ENCODE results near the gene SLC7A9. TPM values are rescaled to one million over a fixed set of nuclear protein-coding genes. Genes with fewer than 3 reads are reported as not detected.

SLC7A9 gene
- total RNA-seq (1 to 10 TPM in 1 of 2 experiments, under 1 TPM in 1; 0.93 to 1.5 TPM), polyA plus RNA-seq (not detected), total RNA-seq (0 to 0.59 (median 0.28) reads per million in 6 experiments)

DNA sequence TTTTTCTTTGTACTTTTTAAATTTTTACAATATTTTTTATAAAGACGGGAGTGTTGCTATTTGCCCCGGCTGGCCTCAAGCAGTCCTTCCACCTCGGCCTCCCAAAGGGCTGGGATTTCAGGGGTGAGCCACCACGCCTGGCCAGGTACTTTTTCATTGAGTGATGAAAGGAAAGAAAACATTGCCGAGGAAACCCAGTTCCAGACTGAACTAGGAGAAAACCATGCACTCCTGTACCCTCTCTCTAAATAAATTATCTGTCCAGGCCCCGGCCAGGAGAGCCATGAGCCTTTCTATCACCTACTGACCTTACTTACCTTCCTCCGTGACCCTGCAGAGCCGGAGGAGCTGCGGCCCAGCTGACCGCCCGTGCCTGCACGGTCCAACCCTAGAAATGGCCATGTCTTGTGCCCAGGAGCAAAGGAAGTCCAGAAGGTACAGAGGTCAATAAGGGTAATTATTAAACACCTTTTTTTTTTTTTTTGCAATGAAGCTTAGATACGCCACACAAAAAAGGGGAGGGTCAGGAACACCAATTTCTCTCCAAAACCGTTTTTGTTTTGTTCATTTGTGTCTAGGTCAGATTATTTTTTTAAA, at the start of gene SLC7A9:
Gene SLC7A9, minus strand, starts transcription at position 399 of the 597 bp plus-strand sequence. CDS start 1,233 bp downstream, outside the sequence.
- Mint-ChIP-seq H3K4me3 (no peak within 1 kb of the TSS), H3K27me3 (no peaks in the 10 kb centered on the region), H3K27ac (peak within 1 kb of the TSS in 1 of 10 donors; percentile 65), H3K9me3 (no peaks in the 10 kb centered on the region), H3K36me3 (no peaks in the 10 kb centered on the region), H3K4me1 (no peaks in the 10 kb centered on the region)
- POLR2A ChIA-PET = no interaction called here
- DNase-seq = no peak
- ATAC-seq = no peak

DNA sequence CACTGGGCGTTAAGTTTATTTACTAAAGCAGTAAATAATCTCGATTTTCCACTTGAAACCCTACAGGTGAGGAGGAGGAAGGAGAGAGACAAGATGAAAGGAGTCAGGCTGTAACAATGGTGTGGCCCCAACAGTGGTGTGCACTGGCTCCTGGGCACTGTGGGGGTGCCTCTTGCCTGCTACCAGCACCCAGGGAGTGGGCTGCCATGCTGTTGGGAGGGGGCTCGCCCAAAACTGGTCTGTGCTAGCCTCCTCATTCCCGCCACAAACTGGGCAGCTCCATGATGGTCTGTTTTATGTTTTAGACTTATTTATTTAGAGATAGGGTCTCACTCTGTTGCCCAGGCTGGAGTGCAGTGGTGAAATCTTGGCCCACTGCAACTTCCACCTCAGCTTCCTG, 49.8 kb upstream of the SLC7A9 start:
- no peaks in the 10 kb centered on the region for H3K9me3 Mint-ChIP-seq
- DNase-seq (no peak), ATAC-seq (no peak)
- peak overlapping the region in 1 of 10 donors; percentile 66 for H3K27ac Mint-ChIP-seq
- H3K36me3 Mint-ChIP-seq = peaks cover 0 to 46% (median 12%) of the 10 kb centered on the region in 3 donors
- H3K27me3 Mint-ChIP-seq = no peaks in the 10 kb centered on the region
- no peak overlapping the region for H3K4me3 Mint-ChIP-seq
- POLR2A ChIA-PET = no interaction called here
- H3K4me1 Mint-ChIP-seq = peaks cover 0 to 4% (median 1%) of the 10 kb centered on the region in 4 donors

DNA sequence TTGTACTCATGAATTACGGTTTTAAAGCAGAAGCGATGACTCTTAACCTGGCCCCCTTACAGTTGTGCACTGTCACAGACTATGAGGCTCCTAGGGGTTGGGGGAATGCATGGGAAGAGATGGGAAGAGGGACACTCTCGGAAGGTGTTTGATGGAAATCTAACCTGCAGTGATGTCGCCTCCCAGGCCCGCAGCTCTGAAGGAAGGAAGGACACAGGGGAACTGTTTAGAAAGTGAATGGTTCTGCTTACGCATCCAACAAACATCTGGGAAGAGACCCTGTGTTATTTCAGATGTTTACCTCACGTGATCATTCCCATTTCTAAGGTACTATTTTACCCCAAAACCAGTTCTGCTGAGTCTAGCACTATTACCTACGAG, 48.0 kb upstream of the SLC7A9 start:
- POLR2A ChIA-PET = no interaction called here
- Mint-ChIP-seq H3K9me3 (no peaks in the 10 kb centered on the region), H3K4me3 (no peak overlapping the region), H3K27me3 (no peaks in the 10 kb centered on the region), H3K4me1 (peaks cover 0 to 4% (median 1%) of the 10 kb centered on the region in 4 donors), H3K36me3 (peaks cover 0 to 31% (median 9%) of the 10 kb centered on the region in 3 donors), H3K27ac (peak overlapping the region in 3 of 10 donors; percentile 8 to 65 (median 9))
- DNase-seq = no peak
- ATAC-seq = no peak

DNA sequence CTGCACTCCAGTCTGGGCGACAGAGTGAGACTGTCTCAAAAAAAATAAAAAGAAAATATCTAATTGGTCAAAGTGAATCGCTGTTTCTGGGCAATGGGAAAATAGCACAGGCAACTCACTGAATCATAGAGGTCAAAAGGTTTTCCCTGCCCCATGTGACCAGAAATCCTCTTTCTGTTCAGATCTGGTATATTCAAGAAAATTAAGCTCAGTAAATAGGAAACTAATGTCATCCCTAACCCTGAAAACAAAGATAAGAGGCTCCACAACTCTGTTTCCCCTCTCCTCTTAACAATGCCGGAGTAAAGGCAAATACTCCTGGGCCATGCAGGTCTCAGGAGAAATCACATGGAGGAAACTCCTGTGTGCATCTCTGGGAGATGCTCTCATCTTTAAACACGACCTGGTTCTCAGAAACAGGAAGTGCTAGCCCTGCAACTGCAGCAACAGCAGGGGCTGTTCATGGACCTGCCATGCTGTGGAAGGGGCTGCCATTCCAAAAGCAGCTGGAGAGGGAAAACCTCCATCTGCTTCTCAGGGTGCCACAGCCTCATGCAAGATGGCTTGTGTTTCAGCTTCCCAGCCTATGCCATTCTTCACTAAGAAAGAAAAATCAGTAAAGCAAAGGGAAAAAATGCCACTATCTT, 47.5 kb upstream of the SLC7A9 start:
- POLR2A ChIA-PET = no interaction called here
- Mint-ChIP-seq H3K4me3 (no peak overlapping the region), H3K9me3 (no peaks in the 10 kb centered on the region), H3K27me3 (no peaks in the 10 kb centered on the region), H3K36me3 (peaks cover 0 to 32% (median 12%) of the 10 kb centered on the region in 3 donors), H3K4me1 (peaks cover 0 to 4% (median 1%) of the 10 kb centered on the region in 4 donors), H3K27ac (peak overlapping the region in 3 of 10 donors; percentile 8 to 65 (median 9))
- ATAC-seq = no peak
- no peak for DNase-seq

DNA sequence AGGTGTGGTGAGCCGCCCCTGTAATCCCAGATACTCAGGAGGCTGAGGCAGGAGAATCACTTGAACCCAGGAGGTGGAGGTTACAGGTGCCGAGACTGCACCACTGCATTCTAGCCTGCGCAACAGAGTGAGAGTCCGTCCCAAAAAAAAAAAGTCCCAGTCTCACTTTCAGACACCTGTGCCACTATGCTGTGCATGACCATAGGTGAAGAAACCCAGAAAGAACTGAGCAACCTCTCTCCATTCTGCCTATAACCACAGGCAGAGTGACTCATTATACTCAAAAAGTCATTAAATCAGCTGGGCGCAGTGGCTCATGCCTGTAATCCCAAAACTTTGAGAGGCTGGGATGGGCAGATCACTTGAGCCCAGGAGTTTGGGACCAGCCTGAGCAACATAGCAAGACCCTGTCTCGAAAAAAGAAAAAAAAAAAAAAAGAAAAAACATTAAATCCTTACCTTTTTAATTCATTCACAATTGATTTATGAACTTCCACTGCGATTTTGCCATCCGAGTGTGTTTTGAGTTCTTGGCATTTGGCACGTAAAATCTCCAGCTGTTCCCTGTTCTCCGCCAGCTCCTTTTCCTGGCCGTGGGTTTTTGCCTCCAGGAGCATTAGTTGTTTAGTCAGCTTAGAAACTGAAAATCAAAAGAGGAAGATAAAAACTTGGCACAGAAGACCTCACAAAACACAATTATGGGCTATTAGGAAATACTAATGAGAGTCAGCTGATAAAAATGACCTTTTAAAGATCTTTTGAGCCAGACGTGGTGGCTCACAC, 45.5 kb upstream of the SLC7A9 start:
- DNase-seq (no peak), ATAC-seq (no peak)
- Mint-ChIP-seq H3K4me3 (no peak overlapping the region), H3K9me3 (no peaks in the 10 kb centered on the region), H3K27me3 (no peaks in the 10 kb centered on the region), H3K36me3 (peaks cover 0 to 41% (median 14%) of the 10 kb centered on the region in 3 donors), H3K27ac (peak overlapping the region in 1 of 10 donors; percentile 37), H3K4me1 (peaks cover 0 to 4% (median 2%) of the 10 kb centered on the region in 4 donors)
- POLR2A ChIA-PET = no interaction called here

DNA sequence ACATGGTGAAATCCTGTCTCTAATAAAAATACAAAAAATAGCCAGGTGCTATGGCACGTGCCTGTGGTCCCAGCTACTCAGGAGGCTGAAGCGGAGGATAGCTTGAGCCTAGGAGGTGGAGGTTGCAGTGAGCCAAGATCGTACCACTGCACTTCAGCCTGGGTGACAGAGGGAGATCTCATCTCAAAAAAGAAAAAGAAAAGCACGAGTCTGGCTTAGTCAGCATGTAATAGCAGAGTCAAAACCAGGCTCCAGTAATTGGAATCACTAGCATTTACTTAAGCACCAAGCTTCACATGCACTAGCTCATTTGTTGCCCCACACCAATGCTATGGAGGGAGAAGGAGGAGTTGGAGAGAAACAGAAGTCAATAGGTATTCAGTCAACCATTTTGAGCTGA, 41.9 kb upstream of the SLC7A9 start:
- Mint-ChIP-seq H3K4me3 (no peak overlapping the region), H3K4me1 (peaks cover 0 to 4% (median 1%) of the 10 kb centered on the region in 4 donors), H3K36me3 (peaks cover 13 to 60% (median 35%) of the 10 kb centered on the region in 3 donors), H3K27ac (no peak overlapping the region), H3K27me3 (no peaks in the 10 kb centered on the region), H3K9me3 (peaks cover 0 to 2% (median under 1%) of the 10 kb centered on the region in 9 donors)
- no peak for ATAC-seq
- no peak for DNase-seq
- POLR2A ChIA-PET = no interaction called here

DNA sequence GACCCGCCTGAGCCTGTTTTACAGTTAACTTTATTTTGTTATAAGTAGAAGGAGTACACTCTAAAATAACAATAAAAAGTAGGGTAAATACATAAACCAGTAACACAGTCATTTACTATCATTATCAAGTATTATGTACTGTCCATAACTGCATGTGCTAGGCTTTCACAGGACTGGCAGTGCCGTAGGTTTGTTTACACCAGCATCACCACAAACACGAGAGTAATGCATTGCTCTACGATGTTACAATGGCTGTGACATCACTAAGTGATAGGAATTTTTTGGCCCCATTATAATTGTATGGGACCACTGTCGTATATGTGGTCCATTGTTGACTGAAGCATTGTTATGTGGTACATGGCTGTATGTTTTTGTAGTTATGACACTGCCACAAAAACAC, 41.3 kb upstream of the SLC7A9 start:
- Mint-ChIP-seq H3K27me3 (no peaks in the 10 kb centered on the region), H3K36me3 (peaks cover 19 to 55% (median 39%) of the 10 kb centered on the region in 3 donors), H3K4me3 (no peak overlapping the region), H3K27ac (no peak overlapping the region), H3K9me3 (peaks cover 0 to 8% (median 6%) of the 10 kb centered on the region in 9 donors), H3K4me1 (peaks cover 0 to 4% (median 1%) of the 10 kb centered on the region in 4 donors)
- DNase-seq (no peak), ATAC-seq (no peak)
- POLR2A ChIA-PET = no interaction called here

DNA sequence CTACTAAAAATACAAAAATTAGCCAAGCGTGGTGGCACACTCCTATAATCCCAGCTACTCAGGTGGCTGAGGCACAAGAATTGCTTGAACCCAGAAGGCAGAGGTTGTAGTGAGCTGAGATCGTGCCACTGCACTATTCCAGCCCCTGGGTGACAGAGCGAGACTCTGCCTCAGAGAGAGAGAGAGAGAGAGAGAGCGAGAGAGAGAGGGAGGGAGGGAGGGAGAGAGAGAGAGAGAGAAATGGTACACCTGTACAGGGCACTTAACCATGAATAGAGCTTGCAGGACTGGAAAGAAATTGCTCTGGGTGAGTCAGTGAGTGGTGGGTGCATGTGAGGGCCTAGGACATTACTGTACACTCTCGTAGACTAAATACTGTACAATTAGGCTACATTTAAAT, 40.5 kb upstream of the SLC7A9 start:
- DNase-seq = no peak
- POLR2A ChIA-PET = no interaction called here

DNA sequence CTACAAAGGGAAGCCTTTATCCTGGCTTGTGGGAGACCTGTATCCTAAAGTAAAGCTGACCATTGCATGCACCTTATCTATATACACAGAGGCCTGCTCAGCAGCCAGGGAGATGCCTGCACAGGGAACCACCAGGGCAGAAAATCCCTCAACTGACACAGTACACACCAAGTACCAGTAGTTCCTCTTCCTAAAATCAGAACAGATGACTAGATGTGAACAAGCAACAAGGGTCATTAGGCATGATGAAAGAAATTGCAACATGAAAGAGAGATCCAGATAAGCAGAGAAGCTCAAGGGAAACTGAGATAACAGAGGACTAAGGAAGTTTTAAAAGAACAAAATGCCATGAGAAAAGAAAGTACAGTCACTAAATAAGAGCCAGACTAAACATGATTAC, 39.7 kb upstream of the SLC7A9 start:
- POLR2A ChIA-PET = no interaction called here
- peaks cover 23 to 48% (median 47%) of the 10 kb centered on the region in 3 donors for H3K36me3 Mint-ChIP-seq

More for the DNA sequence above, 40.5 kb upstream of the SLC7A9 start:
- Mint-ChIP-seq H3K27ac (no peak overlapping the region), H3K4me3 (no peak overlapping the region), H3K27me3 (no peaks in the 10 kb centered on the region), H3K36me3 (peaks cover 23 to 55% (median 44%) of the 10 kb centered on the region in 3 donors), H3K4me1 (peaks cover 0 to 4% (median 1%) of the 10 kb centered on the region in 4 donors), H3K9me3 (peaks cover 0 to 14% (median 10%) of the 10 kb centered on the region in 9 donors)
- no peak for ATAC-seq

DNA sequence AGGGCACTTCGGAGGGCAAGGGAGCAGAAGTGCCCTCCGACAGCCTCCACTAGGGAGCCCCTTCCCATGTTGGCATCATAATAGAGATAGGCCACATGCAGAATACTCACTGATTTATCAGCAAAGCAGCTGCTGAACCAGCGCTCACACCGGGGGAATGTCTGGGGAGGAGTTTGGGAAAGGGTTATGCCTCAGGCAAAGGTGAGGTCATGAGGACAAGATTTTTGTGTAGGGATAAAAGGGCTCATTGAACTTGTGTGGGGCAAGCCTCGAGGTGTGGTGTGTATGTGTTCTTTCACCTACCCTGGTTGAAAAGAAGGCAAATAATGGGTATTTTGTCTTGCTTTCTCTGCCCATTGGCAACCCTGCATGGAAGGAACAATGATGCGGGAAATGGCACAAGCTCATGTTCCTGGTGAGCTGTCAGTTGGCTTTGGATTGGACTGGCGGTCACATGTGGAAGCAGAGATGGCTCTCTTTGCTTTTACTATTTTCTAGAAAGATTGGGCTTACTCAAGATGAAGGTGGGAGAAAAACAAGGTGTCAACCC, 39.1 kb upstream of the SLC7A9 start:
- H3K27me3 Mint-ChIP-seq = no peaks in the 10 kb centered on the region
- POLR2A ChIA-PET = no interaction called here
- peaks cover 0 to 19% (median 10%) of the 10 kb centered on the region in 9 donors for H3K9me3 Mint-ChIP-seq
- H3K36me3 Mint-ChIP-seq = peaks cover 23 to 48% (median 47%) of the 10 kb centered on the region in 3 donors
- peaks cover 0 to 4% (median 1%) of the 10 kb centered on the region in 4 donors for H3K4me1 Mint-ChIP-seq
- H3K4me3 Mint-ChIP-seq = no peak overlapping the region
- H3K27ac Mint-ChIP-seq = peak overlapping the region in 1 of 10 donors; percentile 26
- DNase-seq (no peak), ATAC-seq (no peak)

More for the DNA sequence above, 39.7 kb upstream of the SLC7A9 start:
- H3K9me3 Mint-ChIP-seq = peaks cover 0 to 17% (median 10%) of the 10 kb centered on the region in 9 donors
- ATAC-seq = no peak
- no peak overlapping the region for H3K4me3 Mint-ChIP-seq
- no peaks in the 10 kb centered on the region for H3K27me3 Mint-ChIP-seq
- peaks cover 0 to 4% (median 1%) of the 10 kb centered on the region in 4 donors for H3K4me1 Mint-ChIP-seq
- peak overlapping the region in 1 of 10 donors; percentile 26 for H3K27ac Mint-ChIP-seq
- no peak for DNase-seq

DNA sequence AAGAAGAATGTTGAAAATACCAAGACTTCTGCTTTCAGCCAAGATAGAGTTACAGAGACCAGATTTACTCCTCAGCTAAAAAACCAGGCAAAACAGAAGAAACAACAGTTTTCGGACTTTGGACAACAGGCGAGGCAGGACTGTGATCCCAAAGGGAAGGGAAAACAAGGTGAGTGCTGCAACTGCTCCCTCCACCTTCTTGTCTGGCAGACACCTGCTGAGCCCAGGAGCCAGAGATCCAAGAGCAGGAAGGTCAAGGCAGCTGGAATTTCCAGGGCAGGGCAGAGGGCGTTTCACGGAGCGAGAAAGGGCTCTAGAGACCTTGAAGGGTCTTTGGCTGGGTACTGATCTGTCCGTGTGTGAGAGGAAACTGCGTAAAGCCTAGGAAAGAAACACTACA, 32.9 kb upstream of the SLC7A9 start:
- peaks cover 0 to 2% (median under 1%) of the 10 kb centered on the region in 4 donors for H3K4me1 Mint-ChIP-seq

DNA sequence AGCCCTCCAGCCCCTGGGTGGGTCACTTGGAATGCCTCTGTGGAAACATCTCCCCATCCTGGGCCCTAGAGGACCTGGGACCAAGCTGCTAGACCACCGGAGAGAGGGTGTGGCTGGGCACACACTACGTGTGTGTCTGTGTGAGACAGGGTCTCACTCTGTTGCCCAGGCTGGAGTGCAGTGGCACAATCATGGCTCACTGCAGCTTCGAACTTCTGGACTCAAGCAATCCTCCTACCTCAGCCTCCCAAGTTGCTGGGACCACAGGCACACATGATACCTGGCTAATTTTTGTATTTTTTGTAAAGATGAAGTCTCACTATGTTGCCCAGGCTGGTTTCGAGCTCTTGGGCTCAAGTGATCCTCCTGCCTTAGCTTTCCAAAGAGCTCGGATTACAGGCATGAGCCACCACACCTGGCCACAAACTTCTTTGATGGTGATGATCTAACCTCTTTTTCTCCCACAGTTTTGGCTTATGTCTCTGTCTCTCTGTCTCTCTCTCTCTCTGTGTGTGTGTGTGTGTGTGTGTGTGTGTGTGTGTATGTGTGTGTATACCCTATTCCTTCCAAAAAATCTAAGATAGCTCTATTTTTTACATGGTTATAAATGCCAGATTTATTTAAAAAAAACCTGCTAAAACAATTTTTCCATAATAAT, 32.1 kb upstream of the SLC7A9 start:
- Mint-ChIP-seq H3K27me3 (no peaks in the 10 kb centered on the region), H3K4me3 (no peak overlapping the region), H3K36me3 (peaks cover 11 to 42% (median 27%) of the 10 kb centered on the region in 3 donors), H3K4me1 (peaks cover 0 to 2% (median under 1%) of the 10 kb centered on the region in 4 donors), H3K27ac (no peak overlapping the region), H3K9me3 (peaks cover 0 to 19% (median 10%) of the 10 kb centered on the region in 9 donors)
- POLR2A ChIA-PET = no interaction called here
- DNase-seq = no peak
- no peak for ATAC-seq

More for the DNA sequence above, 32.9 kb upstream of the SLC7A9 start:
- Mint-ChIP-seq H3K27ac (no peak overlapping the region), H3K4me3 (no peak overlapping the region), H3K27me3 (no peaks in the 10 kb centered on the region), H3K36me3 (peaks cover 12 to 43% (median 31%) of the 10 kb centered on the region in 3 donors), H3K9me3 (peaks cover 0 to 19% (median 10%) of the 10 kb centered on the region in 9 donors)
- DNase-seq (no peak), ATAC-seq (no peak)
- POLR2A ChIA-PET = no interaction called here

All from naive thymus-derived CD8-positive, alpha-beta T cell (primary cell).